HepG2 (cell line): ENCODE data around the gene BRCA1. TPM values are rescaled to one million over a fixed set of nuclear protein-coding genes. Genes with fewer than 3 reads are reported as not detected.

ENCODE experiments used
- CEBPG ChIP-seq: IDR thresholded peaks from 2 replicates; pipeline ENCODE4 v1.6.1; 2016
- CENPT ChIP-seq: sonication (generic); formaldehyde crosslinking; IDR thresholded peaks from 2 replicates; pipeline ENCODE4 v1.8.0; 2022; ENCODE audit warnings: low read depth, mild to moderate bottlenecking, moderate library complexity, missing genetic modification reagents
- CREBL2 ChIP-seq: sonication (generic); formaldehyde crosslinking; IDR thresholded peaks from 2 replicates; pipeline ENCODE4 v1.8.1; 2023; ENCODE audit warnings: missing genetic modification reagents, mild to moderate bottlenecking, borderline replicate concordance
- ELF4 ChIP-seq: sonication (generic); formaldehyde crosslinking; IDR thresholded peaks from 2 replicates; pipeline ENCODE4 v1.5.0; 2020; ENCODE audit warnings: missing genetic modification reagents, mild to moderate bottlenecking, moderate library complexity, borderline replicate concordance
- FOSL2 ChIP-seq: sonication (generic); formaldehyde crosslinking; IDR thresholded peaks from 2 replicates; pipeline ENCODE4 v1.4.0; 2020; ENCODE audit warnings: missing genetic modification reagents
- GRHL1 ChIP-seq: sonication (generic); formaldehyde crosslinking; conservative IDR thresholded peaks from 2 replicates; pipeline ENCODE4 v1.8.0; 2022; ENCODE audit warnings: missing genetic modification reagents
- HMGXB4 ChIP-seq, 2 experiments: sonication (generic) in 1 of 2; formaldehyde crosslinking in 1 of 2; IDR thresholded peaks; 2 replicates each; pipeline versions ENCODE4 v1.4.0 to v1.6.1; 2018 to 2020; ENCODE audit warnings: missing genetic modification reagents in 2 of 2, borderline replicate concordance in 1 of 2, low read depth in 1 of 2, mild to moderate bottlenecking in 1 of 2, missing biosample characterization in 1 of 2
- HOXD1 ChIP-seq: sonication (generic); formaldehyde crosslinking; IDR thresholded peaks from 2 replicates; pipeline ENCODE4 v1.5.0; 2020; ENCODE audit warnings: missing genetic modification reagents
- MAFF ChIP-seq: IDR thresholded peaks from 2 replicates; pipeline ENCODE4 v1.6.1; 2011; ENCODE audit warnings: low read depth, low read length, improper control_type of control experiment
- NFKBIZ ChIP-seq: IDR thresholded peaks from 2 replicates; pipeline ENCODE4 v1.6.1; 2018; ENCODE audit warnings: missing genetic modification reagents, missing compliant biosample characterization
- PATZ1 ChIP-seq: sonication (generic); formaldehyde crosslinking; IDR thresholded peaks from 2 replicates; pipeline ENCODE4 v1.4.0; 2020; ENCODE audit warnings: missing genetic modification reagents
- PHF20 ChIP-seq: sonication (generic); formaldehyde crosslinking; IDR thresholded peaks from 2 replicates; pipeline ENCODE4 v1.5.0; 2020; ENCODE audit warnings: mild to moderate bottlenecking, missing genetic modification reagents
- RORA ChIP-seq: sonication (generic); formaldehyde crosslinking; IDR thresholded peaks from 2 replicates; pipeline ENCODE4 v1.5.0; 2020; ENCODE audit warnings: mild to moderate bottlenecking, missing genetic modification reagents, moderate library complexity
- SMARCC2 ChIP-seq: fragments of 450-650 bp; IDR thresholded peaks from 2 replicates; pipeline ENCODE4 v1.6.1; 2017; ENCODE audit warnings: antibody characterized with exemption, mild to moderate bottlenecking
- SMYD3 ChIP-seq: sonication (generic); formaldehyde crosslinking; IDR thresholded peaks from 2 replicates; pipeline ENCODE4 v1.8.1; 2023; ENCODE audit warnings: mild to moderate bottlenecking, missing genetic modification reagents
- SOX5 ChIP-seq: IDR thresholded peaks from 2 replicates; pipeline ENCODE4 v1.6.1; 2016; ENCODE audit warnings: borderline replicate concordance
- SSRP1 ChIP-seq: IDR thresholded peaks from 2 replicates; pipeline ENCODE4 v1.6.1; 2016; ENCODE audit warnings: control low read depth
- TAF1 ChIP-seq: sonication (generic); formaldehyde crosslinking; IDR thresholded peaks from 2 replicates; pipeline ENCODE4 v1.4.0; 2020; ENCODE audit warnings: missing genetic modification reagents
- TSC22D2 ChIP-seq: sonication (generic); formaldehyde crosslinking; IDR thresholded peaks from 2 replicates; pipeline ENCODE4 v1.5.1; 2020; ENCODE audit warnings: missing genetic modification reagents, mild to moderate bottlenecking, borderline replicate concordance
- ZFP36L2 ChIP-seq: sonication (generic); formaldehyde crosslinking; IDR thresholded peaks from 2 replicates; pipeline ENCODE4 v1.4.0; 2020; ENCODE audit warnings: missing genetic modification reagents
- ZNF264 ChIP-seq: sonication (generic); formaldehyde crosslinking; IDR thresholded peaks from 2 replicates; pipeline ENCODE4 v1.4.0; 2020; ENCODE audit warnings: missing genetic modification reagents
- ZNF501 ChIP-seq: sonication (generic); formaldehyde crosslinking; IDR thresholded peaks from 2 replicates; pipeline ENCODE4 v1.5.1; 2020; ENCODE audit warnings: mild to moderate bottlenecking, moderate library complexity, missing genetic modification reagents
- ZNF577 ChIP-seq: sonication (generic); formaldehyde crosslinking; IDR thresholded peaks from 2 replicates; pipeline ENCODE4 v1.4.0; 2020; ENCODE audit warnings: mild to moderate bottlenecking, low read depth, missing genetic modification reagents, borderline replicate concordance
- ZNF746 ChIP-seq: sonication (generic); formaldehyde crosslinking; IDR thresholded peaks from 2 replicates; pipeline ENCODE4 v1.8.0; 2022; ENCODE audit warnings: mild to moderate bottlenecking, missing genetic modification reagents
- ZSCAN20 ChIP-seq: sonication (generic); formaldehyde crosslinking; IDR thresholded peaks from 2 replicates; pipeline ENCODE4 v1.4.0; 2020; ENCODE audit warnings: missing genetic modification reagents, mild to moderate bottlenecking, borderline replicate concordance
- polyA plus RNA-seq, 8 experiments: library from polyadenylated mRNA; depleted of rRNA in 3 of 8; stranded (reverse) in 7 of 8; unstranded in 1 of 8; fragments of >200 nt; fragmentation: Illumina TruSeq in 4 of 8; extraction: Trizol in 4 of 8; gene quantifications; 2 replicates each; pipeline versions ENCODE4 v1.2.1 to v1.2.3, GENCODE V29; 2011 to 2016; ENCODE audit warnings: low read depth in 4 of 8, missing spikeins in 1 of 8, mixed read lengths in 1 of 8; ENCODE audit not compliant: insufficient read depth in 1 of 8
- total RNA-seq, 5 experiments: library from RNA; depleted of rRNA; stranded (reverse); fragments of >200 nt; fragmentation: Illumina TruSeq; extraction: Trizol; gene quantifications; 2 replicates each; pipeline ENCODE4 v1.2.3, GENCODE V29; 2016; ENCODE audit warnings: low read depth in 1 of 5

The BRCA1 gene
- total and polyA plus RNA-seq, 2 of the 13 experiments (the other 11 are each of a cell fraction or from before 2014, with no cell fraction given), result 13.3 to 37.5 TPM

GRCh38 chr17:43006639-43007551 is 118.3 kb downstream of the BRCA1 start, which contains the start of gene IFI35 (continued):
- TF ChIP-seq TAF1 (CRISPR knock-in tag) (peak; percentile 58; the same call in 1 of the 2 replicates), SOX5 (peak; percentile 20; the same call in 1 of the 2 replicates), SMARCC2 (no peak), PHF20 (no peak), CEBPG (CRISPR knock-in tag) (peak; percentile 68; the same call in 1 of the 2 replicates), ZSCAN20 (no peak; the same call in 1 of the 2 replicates), MAFF (no peak), ZNF264 (CRISPR knock-in tag) (no peak), NFKBIZ (CRISPR knock-in tag) (no peak), HMGXB4 (CRISPR knock-in tag; IDR thresholded peaks at IDR 0.05; ENCODE audit: borderline replicate concordance in 1 of 2, low read depth in 1 of 2) (peak; percentile 90 to 92), ZNF577 (CRISPR knock-in tag) (no peak), GRHL1 (CRISPR knock-in tag) (no peak), SMYD3 (CRISPR knock-in tag) (no peak), FOSL2 (CRISPR knock-in tag) (peak; percentile 21; the same call in 1 of the 2 replicates), ZNF501 (CRISPR knock-in tag) (peak; percentile 69), ZNF746 (CRISPR knock-in tag) (no peak), ZFP36L2 (CRISPR knock-in tag) (no peak), CENPT (CRISPR knock-in tag) (no peak), CREBL2 (CRISPR knock-in tag) (no peak), TSC22D2 (no peak), RORA (no peak), ELF4 (CRISPR knock-in tag) (no peak), HOXD1 (CRISPR knock-in tag) (no peak), SSRP1 (CRISPR knock-in tag) (no peak), PATZ1 (CRISPR knock-in tag) (peak; percentile 65)
